Rectal smooth muscle tissue (tissue), 1 donor: Measurements from ENCODE around the gene GNAZ.

Experiments
- H3K27ac ChIP-seq: one replicate; pipeline ENCODE4 v1.7.0; 2013; ENCODE audit warnings: low read depth, low read length, inconsistent platforms
- H3K27me3 ChIP-seq: one replicate; pipeline ENCODE4 v1.7.0; 2013; ENCODE audit warnings: low read length; ENCODE audit not compliant: control insufficient read depth, insufficient read depth
- H3K36me3 ChIP-seq: one replicate; pipeline ENCODE4 v1.7.0; 2013; ENCODE audit warnings: low read length; ENCODE audit not compliant: control insufficient read depth, insufficient read depth
- H3K4me1 ChIP-seq: one replicate; pipeline ENCODE4 v1.7.0; 2013; ENCODE audit warnings: low read length; ENCODE audit not compliant: control insufficient read depth, insufficient read depth
- H3K4me3 ChIP-seq: one replicate; pipeline ENCODE4 v1.7.0; 2013; ENCODE audit warnings: low read length
- H3K9ac ChIP-seq: one replicate; pipeline ENCODE4 v1.7.0; 2013; ENCODE audit warnings: low read length

GNAZ gene

DNA sequence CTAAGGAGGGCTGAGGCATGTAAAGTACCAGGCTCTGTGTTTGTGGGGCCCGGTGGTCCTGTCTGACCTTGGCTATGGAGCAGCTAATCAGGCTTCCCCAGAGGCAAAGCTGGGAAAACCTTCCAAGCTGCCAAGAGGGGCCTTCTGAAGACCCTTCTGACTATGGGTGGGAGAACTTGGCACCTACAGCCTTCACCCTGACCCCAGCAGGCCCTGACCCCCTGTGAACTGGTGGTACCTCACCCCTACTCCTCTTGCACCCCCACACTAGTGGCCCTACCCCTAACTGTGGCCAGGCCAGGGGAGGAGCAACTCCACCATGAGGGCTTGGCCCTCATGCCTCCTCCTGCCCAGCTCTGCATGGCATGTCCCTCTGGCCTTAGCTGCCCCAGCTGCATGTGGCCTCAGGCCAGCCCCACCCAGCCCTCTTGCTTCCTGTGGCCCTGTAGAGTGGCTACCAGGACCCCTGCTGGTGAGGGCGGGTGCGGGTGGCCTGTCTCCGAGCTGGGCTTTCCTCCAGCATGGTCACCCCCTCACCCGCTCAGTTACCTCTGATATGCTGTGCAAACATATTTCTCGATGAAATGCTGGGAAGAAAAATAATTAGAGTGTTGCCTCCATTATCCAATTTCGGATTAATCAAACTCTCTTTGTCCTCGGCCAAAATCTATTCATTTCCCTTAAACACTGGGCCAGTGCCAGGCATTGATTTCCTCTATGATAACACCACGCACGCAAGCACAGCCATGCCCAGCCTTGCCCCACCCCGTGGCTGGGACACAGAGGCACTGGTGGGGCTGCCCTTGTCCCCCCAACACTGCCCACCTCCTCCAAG lies 7.5 kb downstream of the GNAZ start:
- Histone ChIP-seq H3K4me1 (no peaks in the 10 kb centered on the region), H3K27ac (no peak overlapping the region), H3K9ac (no peak overlapping the region), H3K4me3 (no peak overlapping the region), H3K36me3 (no peaks in the 10 kb centered on the region), H3K27me3 (no peaks in the 10 kb centered on the region)

DNA sequence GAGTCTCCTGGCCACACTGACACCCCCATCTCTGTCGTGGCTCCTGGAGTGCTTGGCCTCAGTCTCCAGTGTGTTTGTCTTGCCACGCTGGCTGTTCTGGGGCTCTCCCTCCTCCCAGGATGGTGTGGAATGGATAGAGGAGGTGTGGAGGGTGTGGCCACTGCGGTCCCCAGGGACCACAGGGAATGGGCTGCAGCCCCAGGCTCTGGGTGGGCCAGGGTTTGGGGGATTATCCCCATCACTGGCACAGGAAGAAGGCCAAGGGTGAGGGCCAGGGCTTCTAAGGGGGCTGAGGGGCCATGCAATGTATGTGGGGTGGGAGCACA lies 8.1 kb downstream of the GNAZ start:
- H3K9ac ChIP-seq = no peak overlapping the region
- no peaks in the 10 kb centered on the region for H3K4me1 ChIP-seq
- no peak overlapping the region for H3K4me3 ChIP-seq
- H3K36me3 ChIP-seq = no peaks in the 10 kb centered on the region
- H3K27ac ChIP-seq = no peak overlapping the region
- no peaks in the 10 kb centered on the region for H3K27me3 ChIP-seq

DNA sequence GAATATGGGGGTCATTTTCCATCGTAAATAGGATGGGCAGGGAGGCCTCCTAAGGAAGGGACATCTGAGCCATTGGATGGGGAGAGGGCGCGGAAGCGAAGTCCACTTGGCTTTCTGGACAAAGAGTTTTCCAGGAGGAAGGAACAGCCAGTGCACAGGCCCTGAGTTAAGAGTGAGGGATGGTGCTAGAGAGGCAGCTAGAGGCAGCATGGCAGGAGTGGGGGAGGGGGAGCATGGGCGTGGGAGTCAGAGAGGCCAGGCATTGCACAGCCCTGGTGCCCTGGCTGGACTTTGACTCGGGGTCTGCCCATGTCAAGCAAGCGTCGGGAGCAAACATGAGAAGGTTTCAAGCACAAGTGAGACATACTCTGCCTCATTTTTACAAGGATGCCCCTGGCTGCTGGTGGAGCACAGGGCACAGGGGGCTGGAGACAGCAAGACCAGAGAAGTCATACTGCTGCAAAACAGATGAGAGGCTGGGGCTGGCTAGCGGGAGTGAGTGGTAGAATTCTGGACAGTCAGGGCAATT lies 9.0 kb downstream of the GNAZ start:
- H3K4me3 ChIP-seq = no peak overlapping the region
- no peak overlapping the region for H3K9ac ChIP-seq
- no peaks in the 10 kb centered on the region for H3K36me3 ChIP-seq
- no peaks in the 10 kb centered on the region for H3K4me1 ChIP-seq
- H3K27ac ChIP-seq = no peak overlapping the region
- H3K27me3 ChIP-seq = no peaks in the 10 kb centered on the region

DNA sequence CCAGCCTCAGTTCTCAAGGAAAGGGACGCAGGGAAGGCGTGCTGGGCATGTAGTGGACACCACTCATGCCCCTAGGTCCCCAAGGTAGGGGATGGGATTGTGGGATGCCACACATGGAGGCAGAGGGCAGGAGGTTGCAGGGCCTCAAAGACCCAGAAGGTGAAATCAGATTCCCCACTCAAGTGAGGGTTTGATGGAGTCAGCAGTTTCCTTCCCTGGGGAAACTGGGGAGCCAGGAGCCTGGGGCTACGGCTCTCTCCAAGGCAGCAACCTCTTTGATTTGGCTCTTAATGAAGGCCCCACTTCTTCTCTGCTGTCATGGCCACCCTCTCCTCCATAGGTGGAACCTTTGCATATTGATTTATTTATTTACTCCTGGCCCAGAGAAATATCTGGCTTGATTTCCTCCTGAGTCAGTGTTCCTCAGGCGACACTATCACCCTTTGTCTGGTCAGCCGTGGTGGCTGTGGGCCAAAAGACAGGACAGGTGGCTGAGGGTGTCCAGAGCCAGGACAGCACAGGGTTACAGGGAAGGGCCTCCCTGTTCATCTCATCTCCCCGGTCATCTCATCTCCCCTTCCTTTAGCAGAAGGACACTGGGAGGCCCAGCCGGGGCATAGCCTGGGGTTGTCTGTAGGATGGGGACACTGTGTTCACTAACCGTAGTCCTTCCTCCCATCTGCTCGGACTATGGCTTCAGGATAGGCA lies 9.6 kb downstream of the GNAZ start:
- Histone ChIP-seq H3K4me1 (no peaks in the 10 kb centered on the region), H3K9ac (no peak overlapping the region), H3K27me3 (no peaks in the 10 kb centered on the region)

DNA sequence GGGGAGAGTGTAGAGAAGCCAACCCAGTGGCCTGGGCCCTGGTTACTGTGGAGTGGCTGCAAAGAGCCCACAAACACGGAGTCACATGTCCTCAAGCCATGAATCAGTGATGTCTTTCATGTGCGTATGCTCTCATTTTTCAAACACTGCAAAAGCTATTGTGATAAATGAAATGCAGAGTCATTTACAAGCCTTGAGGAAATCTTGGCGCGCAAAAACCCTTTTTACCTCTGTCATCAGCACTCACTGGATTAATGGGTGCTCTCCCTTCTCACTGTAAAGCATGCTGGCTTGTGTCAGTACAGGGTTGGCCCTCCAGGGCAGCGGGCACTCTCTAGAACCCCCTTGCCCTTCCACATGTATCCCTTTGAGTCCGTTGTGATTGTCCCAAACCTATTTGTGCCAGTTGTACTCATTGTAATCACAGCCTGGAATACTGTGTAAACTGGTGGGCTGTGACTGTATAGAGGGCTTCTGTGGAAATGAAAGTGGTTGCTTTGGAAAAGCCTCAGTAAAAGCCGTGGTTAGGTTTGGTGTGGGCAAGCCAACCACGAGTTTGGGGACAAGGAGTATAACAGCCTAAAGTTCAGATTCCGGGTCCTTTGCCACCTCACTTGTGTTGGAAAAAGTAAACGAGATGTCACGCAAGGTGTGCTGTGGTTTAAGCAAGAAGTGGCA lies 10.4 kb downstream of the GNAZ start:
- no peak overlapping the region for H3K4me3 ChIP-seq
- H3K4me1 ChIP-seq = no peaks in the 10 kb centered on the region
- no peaks in the 10 kb centered on the region for H3K27me3 ChIP-seq
- H3K27ac ChIP-seq = no peak overlapping the region
- H3K36me3 ChIP-seq = no peaks in the 10 kb centered on the region
- no peak overlapping the region for H3K9ac ChIP-seq

More for the DNA sequence above, 9.6 kb downstream of the GNAZ start:
- Histone ChIP-seq H3K27ac (no peak overlapping the region), H3K36me3 (no peaks in the 10 kb centered on the region), H3K4me3 (no peak overlapping the region)

DNA sequence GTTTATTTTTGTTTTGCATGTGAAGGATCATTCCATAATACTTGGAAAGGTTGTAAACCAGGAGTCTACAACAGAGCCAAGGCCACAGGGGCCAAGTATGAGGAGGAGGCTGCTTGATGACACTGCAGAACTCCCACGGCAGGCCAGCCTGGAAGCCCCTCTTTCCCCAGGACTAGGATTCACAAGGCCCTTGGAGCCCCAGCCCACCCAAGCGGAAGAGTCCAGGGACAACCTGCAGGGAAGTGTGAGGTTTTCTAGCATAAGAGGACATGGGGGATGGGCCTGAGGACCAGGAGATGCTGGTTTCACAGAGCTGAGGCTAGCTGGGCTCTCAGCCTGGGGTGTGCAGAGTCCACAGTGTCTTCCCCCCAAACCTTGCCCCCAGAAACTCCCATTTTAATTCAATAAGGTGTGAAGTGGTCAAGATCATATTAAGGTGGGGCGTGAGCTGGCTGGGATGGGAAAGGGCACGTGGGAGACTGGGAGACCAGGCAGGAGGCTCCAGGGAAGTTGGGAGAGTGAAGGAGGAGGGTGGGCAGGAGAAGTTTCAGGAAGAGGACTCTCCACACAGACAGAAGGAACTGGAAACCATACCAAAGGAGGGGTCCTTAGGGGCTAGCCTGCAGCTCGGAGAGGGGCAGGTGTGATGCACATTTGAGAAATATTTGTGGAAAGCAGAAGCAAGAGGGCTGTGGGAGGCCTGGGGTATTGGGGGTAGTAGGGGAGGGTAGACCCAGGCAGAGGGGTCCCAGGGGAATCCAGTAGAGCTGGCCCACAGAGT lies 12.4 kb downstream of the GNAZ start:
- Histone ChIP-seq H3K4me1 (no peaks in the 10 kb centered on the region), H3K27ac (no peak overlapping the region), H3K36me3 (no peaks in the 10 kb centered on the region), H3K27me3 (no peaks in the 10 kb centered on the region), H3K4me3 (no peak overlapping the region), H3K9ac (no peak overlapping the region)

DNA sequence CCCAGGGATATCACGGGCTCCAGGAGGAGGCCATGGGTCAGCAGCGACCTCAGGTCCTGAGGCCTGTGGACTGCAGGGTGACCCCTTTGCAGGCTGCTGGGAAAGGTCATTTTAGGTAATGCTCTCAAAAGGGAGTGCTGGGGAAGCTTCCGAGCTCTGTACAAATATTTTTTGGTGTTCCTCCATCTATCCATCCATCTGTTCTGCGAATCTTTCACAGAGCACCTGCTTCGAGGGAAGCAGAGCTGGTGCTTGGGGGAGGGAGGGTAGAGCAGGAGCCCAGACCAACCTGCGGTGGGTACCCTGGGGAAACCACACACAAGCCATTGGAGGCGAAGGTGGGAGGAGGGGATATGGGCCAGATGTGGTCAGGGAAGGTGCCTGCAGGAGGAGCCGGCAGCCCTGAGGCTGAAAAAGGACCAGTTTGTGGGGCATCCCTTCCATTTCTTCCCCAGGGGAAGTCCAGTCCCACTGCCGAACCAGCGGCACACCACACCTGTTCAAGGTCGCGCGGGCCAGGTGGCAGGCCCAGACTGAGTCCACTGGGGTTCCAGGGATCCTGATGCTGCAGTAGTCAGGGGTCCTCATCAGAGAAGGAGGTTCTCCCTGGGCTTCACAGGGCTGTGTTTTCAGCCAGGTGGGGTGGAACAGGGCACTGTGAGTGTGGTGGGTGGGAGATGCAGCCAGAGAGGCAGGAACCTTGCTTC lies 13.1 kb downstream of the GNAZ start:
- H3K36me3 ChIP-seq = no peaks in the 10 kb centered on the region
- no peaks in the 10 kb centered on the region for H3K4me1 ChIP-seq
- no peak overlapping the region for H3K9ac ChIP-seq

DNA sequence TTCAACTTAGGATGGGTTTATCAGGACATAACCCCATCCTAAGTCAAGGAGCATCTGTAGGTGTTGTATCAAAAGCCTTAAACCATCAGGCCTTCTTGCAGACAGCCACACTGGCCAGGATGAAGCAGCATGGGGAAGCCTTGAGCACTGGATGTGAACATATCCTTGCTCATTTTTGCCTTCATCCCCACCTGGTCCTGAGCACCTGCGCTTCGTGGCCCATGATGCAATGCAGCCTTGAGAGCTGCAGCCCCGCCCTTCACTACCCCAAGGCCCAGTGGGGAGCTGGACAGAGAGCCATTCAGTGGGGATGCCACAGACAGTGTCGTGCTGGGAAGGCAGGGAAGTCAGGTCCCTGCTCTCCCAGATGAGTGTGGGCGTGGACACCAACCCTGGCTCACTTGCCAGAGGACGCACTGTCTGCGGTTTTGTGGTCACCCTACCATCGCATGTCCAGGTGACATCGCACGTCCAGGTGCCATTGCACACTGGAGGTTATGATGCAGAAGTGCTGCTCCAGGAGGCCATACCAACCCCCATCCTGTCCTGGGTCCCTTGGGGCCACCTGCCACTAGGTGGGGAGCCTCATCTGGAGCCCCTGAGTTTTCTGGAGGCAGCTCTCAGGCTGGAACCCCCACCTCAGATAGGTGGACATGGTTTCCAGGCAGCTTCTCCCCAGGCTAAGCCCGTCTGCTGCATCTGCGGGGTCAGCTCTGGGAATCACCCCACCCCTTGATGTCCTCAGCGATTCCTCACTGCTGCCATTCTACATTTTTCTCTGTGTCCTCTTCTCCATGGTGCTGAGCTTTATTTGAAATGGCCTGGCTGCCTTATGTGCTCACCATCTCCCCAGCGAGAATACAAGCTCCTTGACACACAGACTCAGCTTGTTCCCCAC lies 14.4 kb downstream of the GNAZ start:
- Histone ChIP-seq H3K9ac (no peak overlapping the region), H3K4me3 (no peak overlapping the region), H3K27ac (no peak overlapping the region), H3K36me3 (no peaks in the 10 kb centered on the region), H3K27me3 (no peaks in the 10 kb centered on the region), H3K4me1 (no peaks in the 10 kb centered on the region)

More for the DNA sequence above, 13.1 kb downstream of the GNAZ start:
- no peak overlapping the region for H3K4me3 ChIP-seq
- H3K27me3 ChIP-seq = no peaks in the 10 kb centered on the region
- H3K27ac ChIP-seq = no peak overlapping the region

DNA sequence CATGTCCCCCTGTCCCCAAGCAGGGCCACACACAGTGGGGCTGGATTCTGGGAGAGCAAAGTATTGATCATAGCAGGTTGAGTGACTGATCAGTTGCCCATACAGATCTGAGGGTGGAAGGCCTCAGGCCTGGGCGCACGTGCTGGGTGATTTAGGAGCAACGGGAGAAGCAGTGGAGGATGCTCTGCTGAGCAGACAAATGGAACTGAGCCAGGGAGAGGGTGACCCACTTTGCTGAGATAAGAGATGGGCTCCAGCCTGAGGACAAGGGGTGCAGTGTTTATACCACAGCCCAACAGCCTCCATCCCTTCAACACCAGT lies 15.0 kb downstream of the GNAZ start:
- H3K27ac ChIP-seq = no peak overlapping the region
- no peaks in the 10 kb centered on the region for H3K27me3 ChIP-seq
- H3K36me3 ChIP-seq = no peaks in the 10 kb centered on the region
- no peak overlapping the region for H3K9ac ChIP-seq
- no peaks in the 10 kb centered on the region for H3K4me1 ChIP-seq
- H3K4me3 ChIP-seq = no peak overlapping the region

DNA sequence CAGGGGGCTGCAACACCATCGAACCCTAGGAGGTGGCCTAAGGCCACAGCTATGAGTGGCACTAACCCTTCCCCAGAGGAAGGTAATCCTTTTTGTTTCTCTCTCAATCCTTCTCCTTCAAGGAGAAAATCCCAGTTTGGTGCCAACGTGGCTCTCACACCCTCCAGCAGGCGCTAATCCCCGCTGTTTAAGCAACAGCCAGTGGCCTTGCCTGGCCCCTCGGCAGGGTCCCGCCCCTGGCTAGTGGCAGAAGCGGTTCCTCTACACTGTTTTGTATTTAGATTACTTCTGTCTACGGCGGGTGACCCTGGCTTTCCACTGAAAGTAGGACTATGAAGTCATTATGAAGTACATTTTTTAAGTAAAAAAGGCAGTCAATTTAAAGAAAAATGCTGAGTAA lies 15.5 kb downstream of the GNAZ start:
- no peak overlapping the region for H3K27ac ChIP-seq
- H3K36me3 ChIP-seq = no peaks in the 10 kb centered on the region
- no peak overlapping the region for H3K9ac ChIP-seq
- no peaks in the 10 kb centered on the region for H3K4me1 ChIP-seq
- H3K27me3 ChIP-seq = no peaks in the 10 kb centered on the region
- no peak overlapping the region for H3K4me3 ChIP-seq

DNA sequence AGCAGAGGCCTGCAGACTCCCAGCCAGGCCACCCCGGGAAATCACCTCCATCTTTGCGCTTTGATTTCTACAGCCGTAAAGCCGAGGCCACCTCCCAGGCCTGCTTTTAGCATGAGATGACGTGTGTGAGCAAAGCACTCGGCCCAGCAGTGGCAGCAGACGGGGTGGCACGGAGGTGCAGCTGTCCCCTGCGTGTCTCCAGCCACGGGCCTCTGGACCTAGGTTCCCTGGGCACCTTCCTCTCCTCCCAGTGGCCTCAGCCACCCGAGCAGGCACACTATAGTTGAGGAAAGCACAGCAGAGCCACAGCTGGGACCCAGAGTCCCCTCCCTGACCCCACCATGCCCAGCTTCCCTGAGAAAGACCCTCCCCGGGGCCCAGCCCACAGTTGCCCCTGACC lies 15.9 kb downstream of the GNAZ start:
- Histone ChIP-seq H3K4me1 (no peaks in the 10 kb centered on the region), H3K4me3 (no peak overlapping the region), H3K36me3 (no peaks in the 10 kb centered on the region), H3K9ac (no peak overlapping the region), H3K27me3 (no peaks in the 10 kb centered on the region), H3K27ac (no peak overlapping the region)
